Fibroblast of mammary gland (primary cell): ENCODE measurements around the gene ACTN4.

Experiments used
- DNase-seq: peaks from one replicate; pipeline ENCODE4 v3.0.0-alpha.2; 2010; ENCODE audit warnings: low read depth
- H3K4me3 ChIP-seq: 2 replicates; pipeline ENCODE4 v1.5.1; 2011; ENCODE audit warnings: low read depth, mild to moderate bottlenecking, low read length, moderate library complexity; ENCODE audit not compliant: control insufficient read depth
- TF ChIP-seq, protein P1 (sequence below): conservative IDR thresholded peaks from 2 replicates; pipeline ENCODE4 v1.5.1; 2011; ENCODE audit warnings: low read depth, low read length, inconsistent platforms; ENCODE audit not compliant: control insufficient read depth, insufficient read depth

The ACTN4 gene

DNA sequence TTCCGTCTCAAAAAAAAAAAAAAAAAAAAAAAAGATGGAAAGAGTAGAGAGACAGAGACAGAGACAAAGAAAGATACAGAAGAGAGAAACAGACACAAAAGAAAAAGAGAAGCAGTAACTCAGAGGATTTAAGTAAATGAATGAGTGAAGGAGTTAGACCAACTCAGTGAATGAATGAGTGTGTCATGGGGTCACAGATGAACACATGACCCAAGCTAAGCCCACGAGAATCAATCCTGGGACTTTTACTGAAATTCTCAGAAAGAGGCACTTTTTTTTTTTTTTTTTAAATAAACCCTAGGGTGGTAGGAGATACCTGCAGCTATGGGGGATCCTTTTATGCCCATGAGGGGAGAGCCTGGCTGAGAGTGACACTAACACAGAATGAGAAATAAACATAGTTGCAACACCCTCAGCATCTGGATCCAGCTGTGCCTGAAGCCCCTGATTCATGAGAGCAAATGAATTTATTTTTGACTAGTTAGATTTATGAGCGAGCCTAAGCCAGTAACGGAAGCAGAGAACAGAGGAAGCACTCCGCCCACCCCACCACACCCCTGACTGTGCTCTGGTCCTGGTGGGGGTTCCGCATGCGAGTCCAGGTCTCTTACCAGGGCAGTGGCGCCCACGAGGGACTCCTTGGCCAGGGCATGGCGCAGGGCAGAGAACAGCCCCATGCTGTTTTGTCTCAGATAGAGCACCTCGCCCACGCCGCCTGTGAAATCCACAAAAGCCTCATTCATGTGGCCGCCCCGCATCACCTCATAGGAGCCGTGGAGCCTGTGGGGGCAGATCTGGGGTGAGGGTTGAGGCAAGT is 92.2 kb downstream of the ACTN4 start:
- TF ChIP-seq, protein P1, sequence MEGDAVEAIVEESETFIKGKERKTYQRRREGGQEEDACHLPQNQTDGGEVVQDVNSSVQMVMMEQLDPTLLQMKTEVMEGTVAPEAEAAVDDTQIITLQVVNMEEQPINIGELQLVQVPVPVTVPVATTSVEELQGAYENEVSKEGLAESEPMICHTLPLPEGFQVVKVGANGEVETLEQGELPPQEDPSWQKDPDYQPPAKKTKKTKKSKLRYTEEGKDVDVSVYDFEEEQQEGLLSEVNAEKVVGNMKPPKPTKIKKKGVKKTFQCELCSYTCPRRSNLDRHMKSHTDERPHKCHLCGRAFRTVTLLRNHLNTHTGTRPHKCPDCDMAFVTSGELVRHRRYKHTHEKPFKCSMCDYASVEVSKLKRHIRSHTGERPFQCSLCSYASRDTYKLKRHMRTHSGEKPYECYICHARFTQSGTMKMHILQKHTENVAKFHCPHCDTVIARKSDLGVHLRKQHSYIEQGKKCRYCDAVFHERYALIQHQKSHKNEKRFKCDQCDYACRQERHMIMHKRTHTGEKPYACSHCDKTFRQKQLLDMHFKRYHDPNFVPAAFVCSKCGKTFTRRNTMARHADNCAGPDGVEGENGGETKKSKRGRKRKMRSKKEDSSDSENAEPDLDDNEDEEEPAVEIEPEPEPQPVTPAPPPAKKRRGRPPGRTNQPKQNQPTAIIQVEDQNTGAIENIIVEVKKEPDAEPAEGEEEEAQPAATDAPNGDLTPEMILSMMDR: no peak
- H3K4me3 ChIP-seq: no peak overlapping the region
- no peak for DNase-seq

DNA sequence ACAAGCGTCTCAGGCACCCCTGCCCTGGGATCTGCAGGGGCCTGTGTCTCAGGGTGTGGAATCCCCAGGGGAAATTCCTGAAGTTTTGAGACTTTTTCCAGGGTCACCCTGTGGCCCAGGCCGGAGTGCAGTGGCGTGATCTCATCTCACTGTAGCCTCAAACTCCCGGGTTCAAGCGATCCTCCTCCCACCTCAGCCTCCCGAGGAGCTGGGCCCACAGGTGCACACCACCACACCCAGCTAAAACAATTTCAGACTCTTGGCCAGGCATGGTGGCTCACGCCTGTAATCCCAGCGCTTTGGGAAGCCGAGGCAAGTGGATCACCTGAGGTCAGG is 92.8 kb downstream of the ACTN4 start:
- H3K4me3 ChIP-seq: no peak overlapping the region
- DNase-seq: no peak
- TF ChIP-seq, protein P1: no peak

DNA sequence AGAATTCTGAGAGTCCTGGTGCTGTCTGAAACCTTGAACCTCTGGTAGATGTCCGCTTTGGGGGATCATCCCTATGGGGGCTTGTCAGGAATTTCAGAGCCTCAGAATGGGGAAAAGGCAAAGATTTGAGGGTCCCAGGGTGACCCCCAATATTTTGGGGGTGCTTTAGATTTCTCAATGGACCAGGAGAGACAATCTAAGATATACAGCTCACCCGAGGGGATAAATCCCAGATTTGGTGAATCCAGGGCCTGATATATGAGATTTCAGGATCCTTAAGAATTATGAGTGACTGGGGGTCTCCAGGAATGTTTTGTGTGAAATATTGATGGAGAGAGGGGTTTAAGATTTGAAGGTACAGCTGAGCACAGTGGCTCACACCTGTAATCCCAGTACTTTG is 93.5 kb downstream of the ACTN4 start:
- no peak for DNase-seq
- H3K4me3 ChIP-seq: no peak overlapping the region
- TF ChIP-seq, protein P1: no peak

DNA sequence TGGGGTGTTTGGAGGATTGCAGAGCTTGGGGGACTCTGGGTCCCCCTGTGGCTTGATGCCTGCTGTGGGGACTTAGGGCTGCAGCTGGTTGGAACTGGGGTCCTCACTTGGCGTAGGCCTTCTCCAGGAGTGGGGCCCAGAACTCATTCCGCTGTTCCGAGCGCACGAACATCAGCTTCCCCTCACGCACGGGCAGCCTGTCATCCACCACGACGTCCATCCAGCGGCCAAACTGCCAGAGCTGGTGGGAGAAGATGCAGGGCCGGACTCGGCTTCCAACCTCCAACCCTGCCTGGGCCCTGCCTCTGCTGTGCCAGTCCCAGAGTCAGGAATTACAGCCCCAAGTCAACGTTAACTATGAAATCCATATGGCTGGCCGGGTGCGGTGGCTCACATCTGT is 94.2 kb downstream of the ACTN4 start:
- no peak overlapping the region for H3K4me3 ChIP-seq
- no peak for DNase-seq
- TF ChIP-seq, protein P1: no peak

DNA sequence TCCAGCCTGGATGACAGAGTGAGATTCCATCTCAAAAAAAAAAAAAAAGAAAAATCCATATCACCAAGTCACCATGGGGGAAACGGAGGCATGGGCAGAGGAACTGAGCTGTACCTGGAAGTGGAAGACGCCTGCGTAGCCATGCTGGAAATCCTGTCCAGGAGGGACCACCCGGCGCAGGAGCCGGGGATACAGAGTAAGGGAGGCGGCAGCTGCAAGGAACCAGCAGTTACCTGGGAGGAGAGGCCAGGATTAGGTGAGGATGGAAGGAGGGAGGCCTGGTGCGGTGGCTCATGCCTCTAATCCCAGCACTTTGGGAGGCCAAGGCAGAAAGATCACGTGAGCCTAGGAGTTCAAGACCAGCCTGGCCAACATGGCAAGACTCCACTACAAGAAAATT is 94.8 kb downstream of the ACTN4 start:
- TF ChIP-seq, protein P1: no peak
- no peak for DNase-seq
- H3K4me3 ChIP-seq: no peak overlapping the region

DNA sequence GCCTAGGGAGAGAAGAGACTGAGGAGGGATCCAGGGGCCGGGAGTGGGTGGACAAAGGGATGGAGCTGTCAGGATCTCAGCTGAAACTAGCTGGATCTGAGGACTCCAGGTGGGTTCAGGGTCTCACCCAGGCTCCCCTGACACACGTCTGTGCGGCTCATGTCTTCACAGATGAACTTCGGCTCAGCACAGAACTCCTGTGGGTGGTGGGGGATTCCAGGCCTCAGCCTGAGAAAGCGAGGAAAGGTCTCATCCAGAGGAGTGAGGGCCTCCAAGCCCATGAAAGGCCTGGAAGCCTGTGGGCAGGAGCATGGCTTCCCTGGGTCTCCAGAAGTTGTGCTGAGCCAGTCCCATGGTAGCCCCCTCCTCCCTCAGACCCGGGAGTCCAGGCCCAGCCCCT is 95.5 kb downstream of the ACTN4 start:
- TF ChIP-seq, protein P1: no peak
- no peak overlapping the region for H3K4me3 ChIP-seq
- no peak for DNase-seq
